GM21390 (cell line): ENCODE data around the gene EML6.
"Not testable (repeated sequence)": the region's sequence is repeated elsewhere in the genome, so short reads cannot be mapped to it uniquely, and the experiment has no call there.

Experiments used
- ATAC-seq: cut with Tn5 transposase; IDR thresholded peaks from one replicate; pipeline ENCODE4 v1.9.1; 2021; ENCODE audit not compliant: unreplicated experiment

The EML6 gene

DNA sequence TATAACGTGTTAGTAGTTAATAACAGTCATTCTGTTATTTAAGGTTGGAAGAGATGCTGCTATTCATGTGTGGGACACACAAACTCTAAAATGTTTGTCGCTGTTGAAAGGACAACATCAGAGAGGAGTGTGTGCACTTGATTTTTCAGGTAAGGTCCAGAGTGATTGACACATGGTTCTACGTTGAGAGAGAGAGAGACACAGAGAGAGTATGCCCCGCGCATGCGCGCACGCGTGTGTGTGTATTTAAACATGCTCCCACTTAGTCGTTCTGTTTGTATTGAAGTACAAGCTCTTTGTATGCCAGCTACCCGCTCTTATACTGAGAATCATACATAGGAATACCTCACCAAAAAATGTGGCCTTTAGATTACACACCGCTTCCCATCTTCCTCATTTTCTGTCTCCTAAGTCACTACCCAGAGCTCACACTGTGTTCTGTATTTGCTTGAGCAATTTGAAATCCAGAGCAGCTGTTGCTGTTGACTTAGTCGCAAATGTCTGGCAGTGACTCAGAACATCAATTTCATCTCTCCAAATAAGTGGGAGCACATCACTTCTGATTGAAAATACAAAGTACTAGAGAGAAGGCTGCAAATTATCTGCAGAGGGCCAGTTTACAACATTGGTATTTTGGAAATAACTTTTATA, 148.1 kb downstream of the EML6 start:
- ATAC-seq: no peak

DNA sequence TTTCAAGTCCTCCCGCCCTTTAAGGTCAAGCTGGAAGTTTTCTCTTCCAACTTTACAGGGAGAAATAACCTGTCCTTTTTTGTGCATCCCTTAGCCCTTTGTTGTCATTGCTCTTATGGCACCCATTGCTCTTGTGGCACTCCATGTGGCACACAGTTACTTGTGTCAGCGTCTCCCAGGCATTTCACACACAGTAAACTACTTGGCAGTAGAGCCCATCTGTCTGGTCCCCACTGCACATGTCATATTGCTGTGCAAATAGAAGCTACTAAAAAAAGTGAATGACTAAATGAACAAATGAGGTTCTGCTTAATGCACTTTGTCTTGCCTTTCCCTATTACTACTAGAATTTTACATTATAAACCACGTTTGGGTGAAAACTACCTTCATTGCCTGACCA, 149.3 kb downstream of the EML6 start:
- ATAC-seq: no peak

GRCh38 chr2:54873236-54873635, 149.8 kb downstream of the EML6 start:
- ATAC-seq: not testable (repeated sequence)

DNA sequence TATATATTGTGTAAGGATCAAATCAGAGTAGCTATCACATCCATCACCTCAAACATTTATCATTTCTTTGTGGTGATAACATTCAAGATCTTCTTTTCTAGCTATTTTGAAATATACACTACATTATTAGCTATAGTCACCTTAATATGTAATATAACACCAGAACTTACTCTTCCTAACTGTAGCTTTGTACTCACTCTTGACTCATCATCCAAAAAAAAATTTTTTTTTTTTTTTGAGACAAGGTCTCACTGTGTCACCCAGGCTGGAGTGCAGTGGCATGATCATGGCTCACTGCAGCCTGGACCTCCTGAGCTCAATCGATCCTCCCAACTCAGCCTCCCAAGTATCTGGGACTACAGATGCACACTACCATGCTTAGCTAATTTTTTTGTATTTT, 153.3 kb downstream of the EML6 start:
- ATAC-seq: no peak

GRCh38 chr2:54878182-54878581, 154.7 kb downstream of the EML6 start:
- no peak for ATAC-seq

GRCh38 chr2:54879032-54879431, 155.6 kb downstream of the EML6 start:
- no peak for ATAC-seq

GRCh38 chr2:54879598-54880332, 156.3 kb downstream of the EML6 start:
- ATAC-seq: no peak

DNA sequence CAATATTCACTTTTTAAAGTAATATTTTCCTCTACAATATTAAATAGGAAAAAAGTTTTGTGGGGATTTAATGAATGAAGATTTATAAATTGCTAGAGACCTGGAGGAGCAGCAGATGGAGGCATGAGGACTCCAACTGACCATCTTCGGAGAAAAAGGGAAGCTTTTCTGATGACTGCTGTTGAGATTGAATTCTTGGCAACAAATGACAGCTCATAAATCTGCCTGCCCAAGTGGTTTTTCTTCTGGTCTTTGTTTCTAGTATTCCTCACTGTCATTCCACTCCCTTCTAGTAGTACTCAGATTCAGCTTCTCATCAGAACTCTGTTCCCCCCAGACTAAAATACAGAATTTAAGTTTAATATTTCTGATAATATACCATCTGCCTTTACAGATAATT, 157.0 kb downstream of the EML6 start:
- ATAC-seq: no peak

- ATAC-seq: no peak
These were observed 158.3 kb downstream of the EML6 start for GRCh38 chr2:54881759-54882158.

DNA sequence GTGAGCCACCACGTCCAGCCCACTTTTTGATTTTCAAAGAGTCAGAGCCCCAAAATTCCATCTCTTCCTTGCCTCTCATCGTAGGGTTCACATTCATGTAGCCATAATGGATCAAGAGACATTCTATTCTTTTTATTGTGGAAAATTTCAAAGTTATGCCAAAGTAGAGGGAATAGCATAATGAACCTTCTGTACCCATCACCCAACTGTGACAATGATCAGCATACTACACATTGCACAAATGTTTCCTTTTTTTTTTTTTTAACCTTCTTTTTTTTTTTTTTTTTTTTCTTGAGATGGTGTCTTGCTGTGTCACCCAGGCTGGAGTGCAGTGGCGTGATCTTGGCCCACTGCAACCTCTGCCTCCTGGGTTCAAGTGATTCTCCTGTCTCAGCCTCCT, 162.4 kb downstream of the EML6 start:
- no peak for ATAC-seq

DNA sequence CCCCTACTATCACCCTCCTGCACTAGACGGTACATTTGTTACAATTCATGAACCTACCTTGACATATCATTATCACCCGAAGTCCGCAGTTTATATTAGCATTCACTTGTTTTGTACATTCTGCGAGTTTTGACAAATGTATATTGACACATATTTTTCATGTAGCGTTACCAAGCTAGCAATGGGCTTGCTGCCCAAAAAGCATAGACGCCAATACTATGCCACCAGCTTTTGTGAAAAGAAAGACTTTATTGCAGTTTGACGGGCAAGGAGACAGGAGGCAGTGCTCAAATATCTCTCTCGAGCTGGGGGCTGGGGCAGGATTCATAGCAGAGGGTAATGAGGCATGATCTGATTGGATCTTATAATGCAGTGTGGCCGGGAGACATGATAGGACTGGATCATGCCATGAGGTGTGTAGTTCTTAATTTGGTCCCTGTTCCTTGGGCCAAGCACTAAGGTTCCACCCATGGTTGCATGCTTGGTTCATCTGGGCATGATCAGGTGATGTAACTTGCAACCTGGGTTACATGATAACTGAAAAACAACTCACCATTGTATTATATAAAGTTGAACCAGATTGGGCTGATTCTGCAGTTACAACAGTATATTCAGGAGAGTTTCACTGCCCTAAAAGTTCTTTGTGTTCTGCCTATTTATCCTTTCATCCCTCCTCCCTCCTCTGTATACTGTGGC, 164.5 kb downstream of the EML6 start:
- no peak for ATAC-seq

- ATAC-seq: no peak
These were observed 165.6 kb downstream of the EML6 start for GRCh38 chr2:54889053-54889452.

DNA sequence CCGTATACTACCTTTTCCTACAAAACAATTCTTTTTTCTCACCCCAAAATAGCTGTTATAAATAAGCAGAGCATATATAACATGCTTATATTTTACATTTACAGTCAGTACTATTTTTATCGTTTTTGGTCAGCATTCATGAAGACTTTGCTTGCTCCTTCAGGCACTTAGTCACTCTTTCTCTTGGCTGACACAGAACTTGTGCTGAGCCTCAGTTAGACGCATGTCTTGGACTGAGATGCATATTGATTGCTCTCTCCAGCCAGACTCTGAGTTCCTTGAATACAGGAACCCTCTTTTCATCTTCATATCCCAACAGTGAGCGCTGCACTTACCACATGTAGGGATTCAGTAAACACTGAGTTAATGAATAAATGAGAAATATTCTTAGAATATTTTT, 168.4 kb downstream of the EML6 start:
- no peak for ATAC-seq

- no peak for ATAC-seq
These were observed 171.0 kb downstream of the EML6 start for GRCh38 chr2:54894467-54894866.

- ATAC-seq: no peak
These were observed 172.3 kb downstream of the EML6 start for GRCh38 chr2:54895730-54896129.

DNA sequence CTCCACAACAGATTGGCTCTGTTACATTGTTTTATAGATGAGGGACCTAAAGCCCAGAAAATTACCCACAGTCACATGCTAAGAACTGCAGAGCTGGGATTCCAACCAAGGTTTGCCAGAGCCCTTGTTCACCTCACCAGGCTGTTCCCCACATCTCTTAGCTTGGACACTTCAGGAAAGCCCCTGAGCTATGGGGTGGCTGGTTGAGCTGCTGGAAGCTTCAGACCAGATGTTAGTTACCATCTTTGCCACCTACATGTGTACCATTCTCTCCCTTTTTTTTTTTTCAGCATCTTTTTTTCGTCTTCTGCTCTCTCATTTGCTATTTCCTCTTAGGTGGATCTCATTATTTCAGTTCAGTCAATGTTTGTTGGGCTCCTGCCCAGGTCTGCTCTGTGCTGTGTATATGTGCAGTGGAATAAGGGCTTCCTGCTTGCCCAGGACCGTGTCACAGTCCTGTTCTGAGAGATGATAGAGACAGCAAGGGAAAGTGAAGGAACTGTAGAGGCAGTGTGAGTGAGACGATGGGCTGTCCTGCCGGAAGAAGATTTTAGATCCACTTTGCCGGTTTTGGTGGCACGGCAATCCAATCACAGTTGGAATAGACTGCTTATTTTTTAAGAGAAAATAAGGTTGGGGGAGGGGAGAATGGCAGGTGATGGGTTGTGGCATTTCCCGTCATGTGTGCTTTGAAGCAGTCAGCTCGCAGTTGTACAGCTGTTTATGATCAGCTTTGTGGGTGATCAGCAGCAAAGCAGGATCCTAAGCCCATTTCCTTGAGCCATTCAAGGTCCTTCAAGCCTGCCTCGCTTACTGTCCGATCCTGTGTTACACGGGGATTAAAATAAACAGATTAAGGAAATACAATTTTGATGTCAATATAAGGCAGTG, 174.2 kb downstream of the EML6 start:
- ATAC-seq: no peak

- no peak for ATAC-seq
These were observed 175.2 kb downstream of the EML6 start for GRCh38 chr2:54898456-54899226.

DNA sequence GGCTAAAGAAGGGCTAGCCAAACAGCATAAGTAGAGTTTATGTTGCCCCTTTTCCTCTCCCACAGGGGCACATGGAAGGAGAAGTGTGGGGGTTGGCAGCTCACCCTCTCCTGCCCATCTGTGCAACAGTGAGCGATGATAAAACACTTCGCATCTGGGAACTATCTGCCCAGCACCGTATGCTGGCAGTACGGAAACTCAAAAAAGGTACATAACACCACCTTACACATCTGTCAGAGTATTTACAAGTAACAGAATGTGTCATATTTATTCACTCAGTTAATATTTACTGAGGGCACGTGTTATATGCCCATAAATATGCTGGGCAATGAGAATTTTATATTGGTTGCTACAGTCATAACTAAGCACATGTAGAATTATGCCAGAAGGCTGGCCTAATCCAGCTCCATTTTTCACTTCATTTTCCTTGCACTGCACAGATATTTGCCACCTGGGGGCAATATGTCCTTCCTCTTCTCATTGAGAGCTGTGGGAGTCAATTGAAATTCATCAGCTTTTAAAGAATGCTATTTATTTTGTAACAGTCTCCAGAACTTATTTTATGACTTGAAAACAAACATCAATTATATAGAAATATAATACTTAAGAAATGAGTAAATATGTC, 176.2 kb downstream of the EML6 start:
- no peak for ATAC-seq

DNA sequence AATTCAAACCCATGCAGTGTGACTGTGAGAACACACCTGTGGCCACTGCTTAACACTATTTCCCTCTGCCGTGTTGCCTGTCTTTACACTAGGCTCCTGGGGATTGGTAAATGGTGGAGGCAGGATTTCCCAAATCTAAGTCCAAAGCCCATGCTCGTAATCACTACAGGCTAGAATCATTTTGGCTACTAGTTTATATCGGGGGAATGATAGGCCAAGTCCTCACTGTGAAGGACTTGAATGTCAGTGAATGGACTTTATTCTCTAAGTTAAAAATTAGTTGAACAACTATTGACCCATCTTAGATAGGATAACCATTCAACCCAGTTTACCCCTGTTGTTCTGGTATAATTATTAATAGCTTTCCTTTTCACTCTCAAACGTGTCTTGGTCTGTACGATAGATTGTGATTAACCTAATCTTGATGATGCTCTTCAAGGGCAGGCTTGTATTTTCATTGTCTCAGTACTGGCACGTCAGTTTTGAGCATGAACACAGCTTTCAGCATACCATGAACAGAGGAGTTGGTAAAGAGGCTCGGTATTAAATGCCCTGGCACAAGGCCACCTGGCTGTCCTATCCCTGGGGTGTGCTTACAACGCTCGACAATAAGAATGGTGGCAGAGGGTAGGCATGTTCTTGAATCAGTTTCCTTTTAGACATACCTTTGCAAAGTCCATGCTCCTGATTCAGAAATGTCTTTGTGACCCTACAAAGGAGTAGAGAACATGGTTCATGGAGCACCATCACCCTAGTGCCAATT, 177.9 kb downstream of the EML6 start:
- no peak for ATAC-seq
